A673 (cell line): ENCODE results near the gene CHRNA9. TPM values are rescaled to one million over a fixed set of nuclear protein-coding genes. Genes with fewer than 3 reads are reported as not detected.

ENCODE experiments used
- BruUV-seq: library from RNA; stranded (reverse); fragments of 400-500 nt; replicated peaks from 2 replicates; lab custom pipeline; 2021; lab: Mats Ljungman, UMichigan
- CTCF ChIA-PET: fragments of 300-600 bp; sonication (Branson Sonifier 250); formaldehyde crosslinking; loops from one replicate; lab custom pipeline; 2022; ENCODE audit warnings: antibody characterized with exemption; lab: Charles Lee
- POLR2A ChIA-PET: fragments of 300-600 bp; sonication (Branson Sonifier 250); formaldehyde crosslinking; loops from one replicate; lab custom pipeline; 2022; ENCODE audit warnings: antibody characterized with exemption; ENCODE audit not compliant: low non-redundant PET; lab: Charles Lee
- DNase-seq: peaks from one replicate; pipeline ENCODE4 v3.0.0-alpha.2; 2015; ENCODE audit warnings: low spot score
- H3K27ac ChIP-seq: fragments of 200-600 bp; sonication (generic); 2 replicates; pipeline ENCODE4 v1.5.1; 2016; ENCODE audit warnings: mixed run types, low read depth, mild to moderate bottlenecking, mixed read lengths, antibody characterized with exemption, low read length; ENCODE audit not compliant: poor library complexity, severe bottlenecking
- H3K27me3 ChIP-seq: fragments of 200-600 bp; sonication (generic); replicated peaks from 2 replicates; pipeline ENCODE4 v1.6.1; 2017; ENCODE audit warnings: mixed run types, low read depth, mild to moderate bottlenecking, mixed read lengths, antibody characterized with exemption, low read length; ENCODE audit not compliant: insufficient read depth, poor library complexity
- H3K36me3 ChIP-seq: fragments of 200-600 bp; sonication (generic); 2 replicates; pipeline ENCODE4 v1.6.1; 2016; ENCODE audit warnings: mixed run types, mild to moderate bottlenecking, mixed read lengths, antibody characterized with exemption, low read length; ENCODE audit not compliant: insufficient read depth, poor library complexity, severe bottlenecking
- H3K4me1 ChIP-seq: fragments of 200-600 bp; sonication (generic); 2 replicates; pipeline ENCODE4 v1.6.1; 2017; ENCODE audit warnings: mixed run types, mild to moderate bottlenecking, mixed read lengths, antibody characterized with exemption, low read length; ENCODE audit not compliant: insufficient read depth, poor library complexity, severe bottlenecking
- H3K4me3 ChIP-seq: fragments of 200-600 bp; sonication (generic); 2 replicates; pipeline ENCODE4 v1.5.1; 2016; ENCODE audit warnings: low read depth, mixed run types, mild to moderate bottlenecking, mixed read lengths, low read length; ENCODE audit not compliant: poor library complexity, severe bottlenecking
- H3K9me3 ChIP-seq: fragments of 200-600 bp; sonication (generic); 2 replicates; pipeline ENCODE4 v1.6.1; 2016; ENCODE audit warnings: mixed run types, low read depth, mild to moderate bottlenecking, mixed read lengths, antibody characterized with exemption, low read length; ENCODE audit not compliant: poor library complexity, severe bottlenecking
- CTCF ChIP-seq: fragments of 300-800, 200-600 bp; sonication (generic); conservative IDR thresholded peaks from 2 replicates; pipeline ENCODE4 v1.5.1; 2017; ENCODE audit warnings: low read depth, mild to moderate bottlenecking, antibody characterized with exemption, low read length, moderate library complexity, mixed read lengths
- EZH2 ChIP-seq: fragments of 200-600 bp; sonication (generic); IDR thresholded peaks from 2 replicates; pipeline ENCODE4 v1.6.1; 2017; ENCODE audit warnings: borderline replicate concordance, low read depth, mild to moderate bottlenecking, mixed read lengths, antibody characterized with exemption, low read length; ENCODE audit not compliant: poor library complexity, severe bottlenecking
- intact Hi-C: fragments of 100-400 bp; cut with micrococcal nuclease; formaldehyde crosslinking; loops from one replicate; pipeline ENCODE4 v1.10.0; 2022; ENCODE audit not compliant: unreplicated experiment
- total RNA-seq: library from RNA; stranded (reverse); gene quantifications from 2 replicates; pipeline ENCODE4 v1.2.3, GENCODE V29; 2021

The CHRNA9 gene
- total RNA-seq, 1 experiment from 2014 or later, result 1.5 TPM

- H3K4me3 ChIP-seq, result no peak overlapping the region
- POLR2A ChIA-PET, result interaction anchor here (0.7 kb wide), 1 partner anchor 74 kb away, joined by 4 read pairs; no protein-coding TSS in a partner anchor
- no TSS peak for BruUV-seq
- no peaks in the 10 kb centered on the region for H3K27me3 ChIP-seq
- H3K27ac ChIP-seq, result no peak overlapping the region
- CTCF ChIA-PET, result interaction anchor here (0.7 kb wide), 1 partner anchor 21 kb away, joined by 3 read pairs; no protein-coding TSS in a partner anchor
- TF ChIP-seq CTCF (no peak), EZH2 (no peak)
- intact Hi-C loops, result loop anchor here (10.0 kb wide), 1 partner anchor 317 kb away; no protein-coding TSS in a partner anchor
- DNase-seq, result no peak
- no peaks in the 10 kb centered on the region for H3K36me3 ChIP-seq
- peaks cover 37% of the 10 kb centered on the region for H3K4me1 ChIP-seq
- H3K9me3 ChIP-seq, result no peaks in the 10 kb centered on the region
These were observed 23.3 kb upstream of the CHRNA9 start for GRCh38 chr4:40311811-40312346.

- intact Hi-C loops, result loop anchor here (10.0 kb wide), 1 partner anchor 320 kb away; no protein-coding TSS in a partner anchor
- Histone ChIP-seq H3K4me1 (peaks cover 22% of the 10 kb centered on the region), H3K27me3 (no peaks in the 10 kb centered on the region), H3K27ac (peak overlapping the region; percentile 94), H3K36me3 (no peaks in the 10 kb centered on the region), H3K4me3 (no peak overlapping the region), H3K9me3 (no peaks in the 10 kb centered on the region)
- no peak for TF ChIP-seq EZH2
- no TSS peak for BruUV-seq
- POLR2A ChIA-PET, result no interaction called here
- no peak for DNase-seq
- CTCF ChIA-PET, result no interaction called here
These were observed 20.2 kb upstream of the CHRNA9 start for GRCh38 chr4:40314951-40315350.

GRCh38 chr4:40316333-40316781 lies 18.8 kb upstream of the CHRNA9 start:
- H3K36me3 ChIP-seq, result no peaks in the 10 kb centered on the region
- ChIA-PET CTCF (interaction anchor here (0.6 to 1.7 kb wide), 9 partner anchors 9 to 415 kb away, joined by 4 to 22 read pairs (median 8); no protein-coding TSS in a partner anchor), POLR2A (interaction anchor here (1.4 kb wide), 1 partner anchor 258 kb away, joined by 4 read pairs; no protein-coding TSS in a partner anchor)
- H3K9me3 ChIP-seq, result no peaks in the 10 kb centered on the region
- no peaks in the 10 kb centered on the region for H3K27me3 ChIP-seq
- peaks cover 22% of the 10 kb centered on the region for H3K4me1 ChIP-seq
- H3K4me3 ChIP-seq, result peak overlapping the region; percentile 37
- DNase-seq, result peak; percentile 84
- BruUV-seq, result TSS peak; percentile 89
- intact Hi-C loops, result loop anchor here (2.0 to 10.0 kb wide), 2 partner anchors 260 to 322 kb away; partner anchors contain the start of gene N4BP2
- peak overlapping the region; percentile 94 for H3K27ac ChIP-seq
- TF ChIP-seq EZH2 (no peak), CTCF (no peak)
